Measurements from ENCODE around the gene CNOT1. TPM values are rescaled to one million over a fixed set of nuclear protein-coding genes. Genes with fewer than 3 reads are reported as not detected.
A peak's percentile ranks its signal among the peaks of the same experiment; 100 is the strongest.

The CNOT1 gene
- total and polyA plus RNA-seq, 2 of the 4 experiments (the other 2 are of a cell fraction) = 85.5 to 357 TPM

GRCh38 chr16:58589326-58589905 lies 40.2 kb downstream of the CNOT1 start:
- Histone ChIP-seq H2AK5ac (ENCODE audit: low read depth, low read length) (no peak overlapping the region), H3K9ac (ENCODE audit: low read depth, low read length) (no peak overlapping the region), H3K18ac (ENCODE audit: low read depth, low read length) (no peak overlapping the region; the same call in 1 of the 2 replicates), H4K20me1 (ENCODE audit: insufficient read depth, low read length) (peaks cover 3% of the 10 kb centered on the region; the same call in 1 of the 2 replicates), H2BK20ac (ENCODE audit: low read depth, low read length) (no peak overlapping the region), H3K4ac (ENCODE audit: low read depth, low read length) (no peak overlapping the region), H3K9me3 (ENCODE audit: control insufficient read depth, insufficient read depth, low read length) (no peaks in the 10 kb centered on the region), H2BK120ac (ENCODE audit: low read depth, low read length) (no peak overlapping the region), H3K4me1 (ENCODE audit: control insufficient read depth, insufficient read depth, low read length) (peaks cover 3% of the 10 kb centered on the region; the same call in 1 of the 2 replicates), H3K23ac (ENCODE audit: low read depth, low read length) (no peak overlapping the region), H3K4me2 (ENCODE audit: low read depth, low read length) (no peak overlapping the region; the same call in 1 of the 2 replicates), H3K56ac (ENCODE audit: extremely low read depth, insufficient read depth, low read length) (no peak overlapping the region), H3K36me3 (ENCODE audit: control insufficient read depth, insufficient read depth, low read length) (peaks cover 28% of the 10 kb centered on the region), H2BK5ac (ENCODE audit: low read depth, low read length, poor library complexity, severe bottlenecking) (no peak overlapping the region), H4K91ac (ENCODE audit: insufficient read depth, low read depth, low read length) (no peak overlapping the region), H3K27ac (ENCODE audit: insufficient read depth, low read length) (peak overlapping the region; percentile 80; the same call in 1 of the 2 replicates), H2AK9ac (replicated peaks; ENCODE audit: low read depth, low read length, poor library complexity) (no peak overlapping the region), H3K79me1 (ENCODE audit: low read depth in 1 of 2, low read length in 2 of 2) (peaks cover 31% of the 10 kb centered on the region in 2 experiments), H4K5ac (ENCODE audit: low read depth, low read length) (no peak overlapping the region; the same call in 1 of the 2 replicates), H3K9me1 (ENCODE audit: insufficient read depth, low read length) (peaks cover 2% of the 10 kb centered on the region; the same call in 1 of the 2 replicates), H3K4me3 (ENCODE audit: insufficient read depth, low read depth, low read length) (no peak overlapping the region), H3K27me3 (ENCODE audit: control insufficient read depth, insufficient read depth, low read length) (no peaks in the 10 kb centered on the region), H3K14ac (replicated peaks; ENCODE audit: low read depth, low read length) (no peak overlapping the region), H2AFZ (replicated peaks; ENCODE audit: low read length, poor library complexity) (no peak overlapping the region), H4K8ac (ENCODE audit: low read depth in 2 of 2, low read length in 2 of 2) (no peak overlapping the region), H2BK15ac (ENCODE audit: low read depth, low read length) (no peak overlapping the region)
- dilution Hi-C loops (cut with HindIII; ENCODE audit: low sequenced_read_pairs, unreplicated experiment) (no loop called here), intact Hi-C loops (cut with micrococcal nuclease) (loop anchor here (5.0 kb wide), 1 partner anchor 38 kb away; the partner anchor contains the start of gene CNOT1), in situ Hi-C loops (cut with MboI; ENCODE audit: low sequenced_read_pairs) (no loop called here)
- 76% methylated on average over 4 of the region's 10 CpGs; no CpG with 5 or more reads in 1 of the 2 experiments for WGBS, 2 experiments (ENCODE audit: extremely low coverage in 2 of 2, insufficient read length in 1 of 2)
- POLR2A ChIA-PET (ENCODE audit: unreplicated experiment) = interaction anchor here (0.6 kb wide), 1 partner anchor 162 kb away, joined by 3 read pairs; no protein-coding TSS in a partner anchor
- CTCF ChIA-PET = interaction anchor here (0.7 kb wide), 1 partner anchor 141 kb away, joined by 3 read pairs; no protein-coding TSS in a partner anchor
- TF ChIP-seq RAD21 (IDR thresholded peaks at IDR 0.05; ENCODE audit: low read length) (no peak), MXI1 (IDR thresholded peaks at IDR 0.05; ENCODE audit: borderline replicate concordance, low read depth, low read length) (no peak), BHLHE40 (IDR thresholded peaks at IDR 0.05; ENCODE audit: low read depth, low read length) (no peak), NFE2L2 (IDR thresholded peaks at IDR 0.05; ENCODE audit: low read depth, low read length) (no peak), CHD1 (IDR thresholded peaks at IDR 0.05; ENCODE audit: low read depth, low read length) (no peak), CEBPB (IDR thresholded peaks at IDR 0.05; ENCODE audit: low read depth, low read length) (no peak)
- TF ChIP-seq, protein P1, sequence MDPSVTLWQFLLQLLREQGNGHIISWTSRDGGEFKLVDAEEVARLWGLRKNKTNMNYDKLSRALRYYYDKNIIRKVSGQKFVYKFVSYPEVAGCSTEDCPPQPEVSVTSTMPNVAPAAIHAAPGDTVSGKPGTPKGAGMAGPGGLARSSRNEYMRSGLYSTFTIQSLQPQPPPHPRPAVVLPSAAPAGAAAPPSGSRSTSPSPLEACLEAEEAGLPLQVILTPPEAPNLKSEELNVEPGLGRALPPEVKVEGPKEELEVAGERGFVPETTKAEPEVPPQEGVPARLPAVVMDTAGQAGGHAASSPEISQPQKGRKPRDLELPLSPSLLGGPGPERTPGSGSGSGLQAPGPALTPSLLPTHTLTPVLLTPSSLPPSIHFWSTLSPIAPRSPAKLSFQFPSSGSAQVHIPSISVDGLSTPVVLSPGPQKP (IDR thresholded peaks at IDR 0.05; ENCODE audit: borderline replicate concordance, low read depth, low read length) = no peak
- TF ChIP-seq, protein P2, sequence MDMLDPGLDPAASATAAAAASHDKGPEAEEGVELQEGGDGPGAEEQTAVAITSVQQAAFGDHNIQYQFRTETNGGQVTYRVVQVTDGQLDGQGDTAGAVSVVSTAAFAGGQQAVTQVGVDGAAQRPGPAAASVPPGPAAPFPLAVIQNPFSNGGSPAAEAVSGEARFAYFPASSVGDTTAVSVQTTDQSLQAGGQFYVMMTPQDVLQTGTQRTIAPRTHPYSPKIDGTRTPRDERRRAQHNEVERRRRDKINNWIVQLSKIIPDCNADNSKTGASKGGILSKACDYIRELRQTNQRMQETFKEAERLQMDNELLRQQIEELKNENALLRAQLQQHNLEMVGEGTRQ (IDR thresholded peaks at IDR 0.05; ENCODE audit: low read depth, low read length) = no peak
- DNase-seq (peak; percentile 11), ATAC-seq (ENCODE audit: low read depth) (peak; percentile 35; the same call in 1 of the 2 replicates)
- BruUV-seq (replicated peaks) = no TSS peak

Measured in IMR-90 (cell line).